Mesenteric fat pad (tissue), 1 donor: ENCODE results near the gene SLK. TPM values are rescaled to one million over a fixed set of nuclear protein-coding genes. Genes with fewer than 3 reads are reported as not detected.

ENCODE experiments used
- DNase-seq: peaks from one replicate; pipeline ENCODE4 v3.0.0-alpha.2; 2020; ENCODE audit warnings: low spot score
- microRNA-seq: library from miRNA; unstranded; fragments of <30 nt; microRNA quantifications from one replicate; pipeline ENCODE4 v1.2.0, GENCODE V29; 2020; ENCODE audit warnings: borderline number of aligned reads
- total RNA-seq: library from RNA; stranded (reverse); fragmentation: NEBNext Ultra II Directional; extraction: Animal tissue kit (Norgen Biotek cat#: 25700); gene quantifications from one replicate; pipeline ENCODE4 v1.2.1, GENCODE V29; 2021
- donor health status: DM: yes; HTN: yes; CAD: no.

The SLK gene
- total RNA-seq, 1 donor from 2014 or later = 41.9 TPM

DNA sequence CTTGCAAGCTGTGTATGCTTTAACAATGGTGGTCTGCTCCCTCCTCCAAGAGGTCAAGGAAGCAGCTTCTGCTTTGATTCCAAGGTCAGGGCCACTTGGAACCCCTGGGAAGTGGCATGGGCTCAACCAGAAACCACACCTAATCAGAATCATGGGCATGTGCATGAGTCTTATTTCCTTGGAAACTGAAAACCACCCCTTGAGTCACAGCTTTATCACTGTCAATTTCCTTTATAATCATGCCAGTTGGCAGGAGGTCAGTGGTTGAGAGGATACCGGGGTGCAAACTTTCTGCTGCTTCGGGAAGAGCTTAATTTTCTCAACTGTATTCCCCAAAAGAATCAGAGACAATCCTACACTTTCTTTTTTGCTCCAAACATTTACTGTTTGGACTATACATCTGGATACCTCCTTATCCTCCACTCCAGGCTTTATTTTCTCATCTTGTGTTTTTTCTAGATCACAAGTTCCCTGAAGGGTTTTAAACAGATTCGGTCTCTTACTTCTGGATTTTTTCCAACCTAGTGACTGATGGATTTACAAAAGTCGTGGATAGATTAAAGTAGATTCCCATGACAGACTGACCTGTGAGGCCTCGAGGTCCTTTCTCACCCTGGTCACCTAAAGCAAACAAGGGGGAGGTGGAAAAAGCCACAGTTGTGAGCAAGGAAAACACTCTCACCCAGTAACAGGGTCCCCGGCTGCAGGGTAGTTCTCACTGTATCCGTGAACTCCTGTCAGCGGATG lies 82.7 kb downstream of the SLK start:
- DNase-seq = no peak

DNA sequence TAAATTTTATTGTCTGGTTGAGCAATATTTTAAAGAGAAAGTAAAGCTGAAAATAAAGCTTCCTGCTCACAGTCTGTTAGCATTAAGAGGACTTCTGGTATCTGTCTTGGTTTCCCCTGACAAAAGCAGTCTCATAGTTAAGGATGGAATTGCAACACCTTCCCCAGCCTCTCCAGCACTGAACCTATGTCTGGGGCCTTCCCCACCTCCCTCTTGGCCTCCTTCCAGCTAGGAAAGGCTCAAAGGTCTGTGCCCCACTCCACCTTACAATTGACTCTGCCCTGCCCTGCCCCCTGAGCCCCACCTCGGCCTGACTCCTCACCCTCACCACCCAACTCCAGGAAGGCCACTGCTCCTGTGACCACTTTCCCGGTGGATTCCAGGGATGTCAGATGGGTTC lies 85.5 kb downstream of the SLK start:
- DNase-seq = no peak

DNA sequence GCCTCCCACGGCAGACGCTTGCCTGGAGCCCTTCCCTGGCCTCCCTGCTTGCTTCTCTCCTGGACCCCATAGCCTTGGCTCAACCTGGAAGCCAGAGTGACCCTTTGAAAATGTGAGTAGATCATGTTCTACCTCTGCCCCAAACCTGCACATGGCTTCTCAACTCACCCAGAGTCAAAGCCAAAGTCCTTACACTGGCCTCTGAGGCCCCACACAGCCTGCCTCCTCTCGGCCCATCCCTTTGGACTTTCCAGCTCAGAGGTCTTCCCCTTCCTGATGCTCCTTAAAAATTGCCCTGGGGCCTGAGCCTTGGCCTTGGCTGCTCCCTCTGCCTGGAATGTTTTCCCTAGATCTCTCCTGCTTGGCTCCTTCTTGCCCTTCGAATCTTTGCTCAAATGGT lies 86.3 kb downstream of the SLK start:
- DNase-seq = no peak

DNA sequence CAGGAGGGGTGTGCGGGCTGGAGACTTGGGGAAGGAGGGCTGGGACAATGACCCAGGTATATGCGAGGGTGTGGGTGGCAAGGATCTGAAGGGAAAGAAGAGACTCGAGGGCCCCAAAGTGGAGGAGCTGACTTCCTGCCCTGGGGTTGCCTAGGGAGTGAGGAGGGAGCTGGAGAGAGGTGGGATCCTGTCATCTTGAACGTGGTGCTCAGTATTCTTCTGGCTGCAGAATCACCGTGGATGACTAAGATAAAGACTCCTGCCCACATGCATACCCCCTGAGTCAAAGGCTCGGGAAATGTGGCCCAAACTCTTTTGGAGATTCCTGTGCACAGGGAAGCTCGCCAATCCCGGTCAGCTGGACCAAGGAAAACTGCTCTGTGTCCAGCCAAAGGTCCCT lies 87.5 kb downstream of the SLK start:
- no peak for DNase-seq

DNA sequence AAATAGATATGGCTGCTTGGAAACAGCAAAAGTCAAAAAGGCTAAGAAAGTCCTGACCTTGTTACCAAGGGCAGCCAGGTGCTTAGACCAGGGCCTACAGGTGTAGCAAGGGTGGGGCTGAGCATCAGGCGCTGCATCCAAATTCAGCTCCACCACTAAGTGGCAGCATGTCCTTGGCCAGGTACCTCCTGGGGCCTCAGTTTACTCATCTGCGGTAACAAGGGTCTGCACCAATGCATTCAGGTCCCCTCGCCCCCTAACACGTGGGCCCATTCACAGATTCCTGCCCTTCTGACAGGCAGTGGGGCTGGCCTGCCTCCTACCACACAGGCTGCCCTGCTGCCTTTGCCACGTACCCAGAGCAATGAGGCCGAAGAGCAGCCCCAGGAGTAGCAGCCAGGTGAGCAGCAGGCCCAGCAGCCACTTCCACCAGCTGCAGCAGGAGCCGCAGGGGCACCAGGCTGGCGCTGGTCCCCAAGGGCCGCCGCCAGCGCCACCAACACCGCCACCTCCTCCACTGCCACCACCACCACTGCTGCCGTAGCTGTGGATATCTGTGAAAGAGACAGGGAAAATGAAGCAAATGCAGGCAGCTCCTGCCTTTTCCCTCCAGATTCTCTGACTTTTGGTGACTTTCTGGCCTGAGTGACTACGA lies 89.8 kb downstream of the SLK start:
- DNase-seq = no peak

DNA sequence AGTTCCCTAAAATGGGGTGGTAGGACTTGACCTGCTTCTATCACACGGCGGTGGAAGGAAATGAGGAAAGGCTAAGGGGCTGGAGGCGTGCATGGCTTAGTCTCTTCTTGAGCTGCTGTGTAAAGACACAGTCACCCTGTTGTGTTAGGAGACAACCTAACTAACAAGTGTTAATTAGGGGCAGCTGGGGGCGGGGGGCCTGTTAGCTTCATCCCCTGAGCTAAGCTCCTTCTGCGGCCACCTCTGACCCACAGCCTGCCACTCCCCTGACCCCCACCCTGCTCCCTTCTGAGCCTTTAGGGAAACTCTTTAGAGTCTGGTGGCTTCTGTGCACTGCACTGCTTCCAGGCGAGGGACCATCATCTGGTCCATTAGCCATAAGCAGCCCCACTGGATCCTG lies 90.8 kb downstream of the SLK start:
- no peak for DNase-seq

DNA sequence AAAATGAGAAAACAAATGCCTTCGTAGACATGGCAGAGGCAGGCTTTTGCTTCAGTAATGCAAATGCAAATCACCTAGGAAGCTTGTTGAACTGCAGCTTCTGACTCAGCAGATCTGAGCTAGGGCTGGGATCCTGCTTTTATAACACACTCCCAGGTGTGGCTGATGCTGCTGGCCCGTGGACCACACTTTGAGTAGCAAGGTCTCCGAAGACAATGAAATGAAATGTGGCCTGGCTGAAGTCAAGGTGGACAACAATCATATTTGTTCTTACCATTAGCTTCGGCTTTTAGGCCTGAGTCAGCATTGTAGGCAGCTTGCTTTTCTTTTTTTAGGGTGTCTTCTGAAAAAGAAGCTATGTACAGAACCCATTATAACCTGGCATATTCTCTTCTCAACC lies 92.4 kb downstream of the SLK start:
- DNase-seq = no peak

DNA sequence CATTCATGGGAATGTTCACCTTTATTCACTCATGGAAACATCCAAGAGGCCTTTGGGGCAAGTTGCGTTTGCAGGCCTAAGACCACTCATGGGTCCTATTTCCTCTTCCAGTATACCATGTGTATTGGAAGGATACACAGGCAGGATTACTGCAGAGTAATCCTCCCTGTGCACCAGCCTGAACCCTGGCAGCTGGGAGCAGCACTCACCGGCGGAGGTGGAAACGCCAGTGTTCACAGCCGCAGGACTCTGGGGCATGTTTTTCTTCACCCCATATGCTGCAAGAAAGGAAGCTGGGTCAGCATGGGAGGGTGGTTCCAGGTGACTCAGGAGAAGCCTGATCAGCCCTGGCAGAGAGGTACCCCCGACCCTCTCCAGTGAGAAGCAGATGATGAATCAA lies 94.3 kb downstream of the SLK start:
- DNase-seq = no peak

DNA sequence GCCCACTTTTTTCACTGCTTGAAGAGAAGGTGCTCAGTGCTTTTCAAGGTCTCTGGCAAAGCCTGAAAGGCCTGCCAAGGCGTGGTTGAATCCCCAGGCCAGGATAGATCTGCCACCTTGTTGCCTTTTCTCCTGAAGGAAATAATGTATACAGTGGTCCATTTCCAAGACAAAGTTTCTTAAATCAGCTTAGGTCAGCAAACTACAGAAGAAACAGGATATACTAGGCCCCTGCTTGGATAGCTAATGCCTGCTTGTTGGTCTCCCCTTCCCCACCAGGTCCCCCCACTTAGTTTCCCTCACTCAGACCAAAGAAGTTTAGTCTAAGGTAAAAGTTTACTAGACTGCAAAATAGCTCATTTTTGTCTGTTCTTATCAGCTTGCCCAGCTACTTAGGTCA lies 98.8 kb downstream of the SLK start:
- DNase-seq = no peak

DNA sequence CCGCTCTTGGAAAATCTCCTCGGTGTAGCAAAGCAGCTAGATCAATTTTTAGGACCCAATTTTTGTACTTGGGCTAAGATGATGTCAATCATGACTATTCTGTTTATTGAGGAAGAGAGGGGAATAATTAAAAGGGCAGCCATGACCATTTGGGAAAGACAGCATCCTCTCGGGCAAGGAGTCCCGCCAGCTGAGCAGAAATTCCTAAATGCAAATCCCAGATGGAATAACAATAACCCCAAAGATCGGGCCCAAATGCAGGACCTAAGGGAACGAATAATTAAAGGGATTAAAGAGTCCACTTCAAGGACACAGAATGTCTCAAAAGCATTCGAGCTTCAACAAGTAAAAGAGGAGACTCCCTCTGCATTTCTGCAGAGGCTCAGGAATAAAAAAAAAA lies 100.0 kb downstream of the SLK start:
- DNase-seq = no peak

DNA sequence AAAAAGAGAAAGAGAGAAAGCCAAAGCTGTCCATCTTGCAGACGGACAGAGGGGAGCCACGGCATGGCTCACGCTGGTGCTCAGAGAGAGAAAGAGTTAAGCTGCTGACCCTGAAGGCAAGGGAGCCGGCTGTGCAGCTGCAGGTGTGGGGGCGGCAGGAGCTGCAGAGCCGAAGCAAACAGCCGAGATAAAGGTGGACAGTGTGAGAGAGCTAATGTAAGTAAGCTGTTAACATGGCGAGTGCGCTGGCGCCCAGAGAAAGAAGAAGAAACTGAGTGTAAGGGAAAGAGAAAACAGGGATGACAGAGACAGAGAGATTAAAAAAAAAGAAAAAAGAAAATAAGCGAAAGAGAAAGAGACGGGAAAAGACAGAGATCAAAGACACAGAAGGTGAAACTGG lies 100.6 kb downstream of the SLK start:
- no peak for DNase-seq

DNA sequence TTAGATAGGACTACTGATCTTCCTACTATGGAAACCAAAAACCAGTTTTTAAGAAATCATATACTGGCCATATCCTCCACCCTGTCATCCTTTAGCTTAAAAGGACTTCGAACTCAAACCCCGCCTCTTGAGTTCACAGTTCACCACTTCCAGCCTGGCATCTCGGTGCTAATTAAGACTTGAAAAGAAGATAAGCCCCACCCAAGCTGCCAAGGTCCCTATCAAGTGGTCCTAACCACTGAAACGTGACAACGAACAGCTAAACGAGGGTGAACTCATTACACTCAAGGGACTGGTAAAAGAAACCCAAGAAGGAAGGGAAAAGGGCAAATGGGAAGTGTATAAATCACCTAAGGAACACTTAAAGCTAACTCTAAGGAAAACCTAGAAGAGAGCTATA lies 102.7 kb downstream of the SLK start:
- DNase-seq = no peak

DNA sequence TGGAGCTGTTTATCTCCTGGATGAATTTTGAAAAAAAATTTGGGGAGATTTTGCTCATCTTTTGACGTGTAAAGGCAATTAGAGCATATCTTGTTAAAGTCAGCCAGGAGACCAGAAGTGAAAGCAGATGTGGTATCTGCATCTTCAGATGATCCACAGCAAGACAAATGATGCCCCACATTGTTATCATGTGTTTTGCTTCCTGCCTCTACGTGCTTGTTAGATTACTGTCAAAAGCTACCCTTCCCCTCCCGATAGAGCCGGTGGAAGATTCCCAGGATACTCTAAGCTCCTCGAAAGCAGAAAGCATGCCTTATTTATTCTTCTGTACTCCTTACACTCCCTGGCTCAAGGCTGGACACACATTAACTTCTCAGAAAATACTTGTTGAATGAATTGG lies 105.8 kb downstream of the SLK start:
- DNase-seq = no peak

DNA sequence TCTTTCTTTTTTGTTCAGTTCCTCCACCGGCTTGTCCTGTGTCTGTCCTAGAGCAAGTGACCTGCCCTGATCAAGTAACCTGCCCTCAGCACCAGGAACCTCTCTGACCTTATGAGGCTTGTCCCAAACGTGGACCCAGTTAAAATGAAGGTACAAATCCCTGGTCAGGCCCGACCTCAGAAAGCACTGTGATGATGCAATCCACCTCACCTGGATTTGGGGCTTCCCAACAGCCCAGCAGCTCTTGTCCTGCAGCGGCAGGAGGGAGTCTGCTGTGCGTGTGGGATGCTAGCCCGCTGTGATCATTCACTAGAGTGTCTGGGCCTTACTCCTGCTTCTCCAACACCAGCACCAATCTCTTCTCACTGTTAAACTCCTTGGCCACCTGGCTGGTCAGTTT lies 107.6 kb downstream of the SLK start:
- no peak for DNase-seq

DNA sequence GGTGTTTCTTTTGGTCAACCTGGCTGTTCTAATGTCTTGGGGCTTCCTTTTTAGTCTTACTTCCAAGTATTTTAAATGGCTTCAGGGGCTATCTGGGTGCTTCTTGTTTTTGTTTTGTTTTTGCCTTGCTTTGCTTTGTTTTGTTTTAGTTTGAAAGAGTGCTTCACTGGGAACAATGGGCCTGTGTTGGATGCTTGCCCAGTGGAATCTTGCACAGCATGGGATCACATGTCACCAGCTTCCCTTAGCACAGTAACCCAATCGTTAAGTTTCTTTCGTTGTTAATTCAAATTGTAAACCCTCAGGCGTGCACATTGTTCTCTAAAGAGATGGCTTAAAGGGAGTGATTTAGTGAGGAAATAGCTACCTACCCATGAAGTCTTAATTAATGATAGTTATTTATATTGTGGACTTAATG lies 109.8 kb downstream of the SLK start:
- no peak for DNase-seq

DNA sequence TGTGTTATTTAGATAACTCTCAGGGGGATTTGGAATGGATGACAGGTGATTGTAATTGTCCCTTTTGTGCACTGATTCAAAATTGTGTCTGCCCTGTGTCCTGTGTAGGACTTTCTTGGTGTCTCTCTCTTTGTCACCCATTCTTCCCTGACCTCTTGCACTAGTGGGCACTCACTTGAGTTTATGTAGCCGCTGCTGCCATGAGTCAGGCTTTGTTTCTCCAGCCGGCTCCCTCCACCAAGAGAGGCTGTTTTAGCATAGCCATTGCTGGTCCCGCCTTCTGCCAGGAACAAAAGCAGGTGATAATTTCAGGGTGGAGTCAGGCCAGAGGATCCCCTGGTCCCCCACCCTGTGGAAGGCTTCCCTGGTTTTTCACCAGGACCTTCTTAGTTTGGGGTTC lies 110.3 kb downstream of the SLK start:
- DNase-seq = no peak

DNA sequence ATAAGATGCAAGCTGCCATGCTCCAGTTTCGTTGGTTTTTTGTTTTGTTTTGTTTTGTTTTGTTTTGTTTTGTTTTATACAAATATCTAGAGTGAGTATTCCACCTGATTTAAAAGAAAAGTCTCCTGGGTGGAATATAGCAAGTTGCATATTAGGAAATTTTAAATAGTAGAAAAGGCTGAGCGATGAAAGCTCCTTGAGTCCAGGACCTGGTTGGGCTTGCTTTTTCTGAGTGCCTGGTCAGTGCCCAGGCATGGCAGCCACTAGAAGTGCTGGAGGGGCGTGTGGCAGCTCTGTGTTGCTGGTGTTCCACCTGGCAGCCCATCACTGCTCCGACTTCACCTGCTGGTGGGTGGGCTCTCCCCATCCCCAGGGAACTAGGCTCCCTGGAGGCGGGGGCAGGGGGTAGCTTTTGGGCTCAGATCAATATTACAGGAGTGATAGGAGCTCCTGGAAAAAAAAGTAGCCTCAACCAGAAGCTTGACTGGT lies 110.8 kb downstream of the SLK start:
- DNase-seq = no peak

Small RNA genes within 50 kb of the gene (microRNA-seq; reads per million reads assigned to microRNA genes)
- not detected for gene MIR936

Other genes with a start within 250 kb of the SLK start
- 51.3 TPM for gene SH3PXD2A, start 111.6 kb upstream of the SLK start, total RNA-seq
- 18.9 TPM for gene STN1, start 49.0 kb upstream of the SLK start, total RNA-seq
- gene COL17A1, start 118.7 kb downstream of the SLK start, total RNA-seq = 0.19 TPM
- gene SFR1, start 155.0 kb downstream of the SLK start, total RNA-seq = 6.1 TPM